ENCODE measurements around the gene KIAA0408. TPM values are rescaled to one million over a fixed set of nuclear protein-coding genes. Genes with fewer than 3 reads are reported as not detected.

KIAA0408 gene
- total RNA-seq, 6 donors from 2014 or later = 6.4 to 80.5 (median 32.2) TPM

- peaks cover 0 to 4% (median 2%) of the 10 kb centered on the region in 4 donors for H3K4me1 ChIP-seq
- DNase-seq (peak in 1 of 2 donors; percentile 83), ATAC-seq (ENCODE audit: low FRiP score in 2 of 2) (peak in 1 of 2 donors; percentile 17)
- H3K9me3 ChIP-seq = no peaks in the 10 kb centered on the region
- no peak overlapping the region for H3K27ac ChIP-seq
- no peak for TF ChIP-seq POLR2AphosphoS5 (IDR thresholded peaks at IDR 0.05)
- TF ChIP-seq CTCF (IDR thresholded peaks at IDR 0.05) = no peak
- no peak for TF ChIP-seq POLR2A (IDR thresholded peaks at IDR 0.05)
- no peak for TF ChIP-seq EP300 (IDR thresholded peaks at IDR 0.05)
- peaks cover 0 to 2% (median 0%) of the 10 kb centered on the region in 4 donors for H3K36me3 ChIP-seq
- H3K27me3 ChIP-seq = no peaks in the 10 kb centered on the region
- H3K4me3 ChIP-seq = no peak overlapping the region
- WGBS, 2 donors = 94 to 98% methylated on average over 73 to 87 of the region's 87 CpGs
These were observed 16.1 kb upstream of the KIAA0408 start for GRCh38 chr6:127475135-127475822.

- 48 to 51% methylated on average over 5 of the region's 5 CpGs for WGBS, 2 donors
- no peak for ATAC-seq (ENCODE audit: low FRiP score in 2 of 2)
- H3K27ac ChIP-seq = no peak overlapping the region
These were observed 12.4 kb upstream of the KIAA0408 start for GRCh38 chr6:127471379-127472255.

GRCh38 chr6:127468936-127469335 lies 9.7 kb upstream of the KIAA0408 start:
- Histone ChIP-seq H3K36me3 (no peaks in the 10 kb centered on the region), H3K27ac (no peak overlapping the region), H3K4me3 (no peak overlapping the region), H3K4me1 (peaks cover 4 to 10% (median 6%) of the 10 kb centered on the region in 4 donors), H3K9me3 (no peaks in the 10 kb centered on the region), H3K27me3 (no peaks in the 10 kb centered on the region)
- ATAC-seq (ENCODE audit: low FRiP score in 2 of 2) (no peak), DNase-seq (no peak)
- TF ChIP-seq POLR2A (IDR thresholded peaks at IDR 0.05) = no peak
- TF ChIP-seq POLR2AphosphoS5 (IDR thresholded peaks at IDR 0.05) = no peak
- TF ChIP-seq EP300 (IDR thresholded peaks at IDR 0.05) = no peak
- no peak for TF ChIP-seq CTCF (IDR thresholded peaks at IDR 0.05)
- 72 to 76% methylated on average over 2 of the region's 2 CpGs for WGBS, 2 donors

More at GRCh38 chr6:127471379-127472255, 12.4 kb upstream of the KIAA0408 start:
- peaks cover 0 to 4% (median 2%) of the 10 kb centered on the region in 4 donors for H3K4me1 ChIP-seq
- H3K9me3 ChIP-seq = no peaks in the 10 kb centered on the region
- H3K36me3 ChIP-seq = peaks cover 0 to 2% (median 0%) of the 10 kb centered on the region in 4 donors
- no peak for DNase-seq
- TF ChIP-seq POLR2AphosphoS5 (IDR thresholded peaks at IDR 0.05) (no peak), EP300 (IDR thresholded peaks at IDR 0.05) (no peak), POLR2A (IDR thresholded peaks at IDR 0.05) (no peak), CTCF (IDR thresholded peaks at IDR 0.05) (no peak)
- H3K27me3 ChIP-seq = no peaks in the 10 kb centered on the region
- H3K4me3 ChIP-seq = no peak overlapping the region

- no peaks in the 10 kb centered on the region for H3K27me3 ChIP-seq
- H3K4me3 ChIP-seq = no peak overlapping the region
- DNase-seq (no peak), ATAC-seq (ENCODE audit: low FRiP score in 2 of 2) (no peak)
- no peak for TF ChIP-seq CTCF (IDR thresholded peaks at IDR 0.05)
- TF ChIP-seq POLR2A (IDR thresholded peaks at IDR 0.05) = no peak
- no peak for TF ChIP-seq POLR2AphosphoS5 (IDR thresholded peaks at IDR 0.05)
- no peak for TF ChIP-seq EP300 (IDR thresholded peaks at IDR 0.05)
- 79 to 88% methylated on average over 5 of the region's 5 CpGs for WGBS, 2 donors
- H3K36me3 ChIP-seq = no peaks in the 10 kb centered on the region
- H3K27ac ChIP-seq = no peak overlapping the region
- H3K4me1 ChIP-seq = peaks cover 3 to 21% (median 8%) of the 10 kb centered on the region in 4 donors
- H3K9me3 ChIP-seq = no peaks in the 10 kb centered on the region
These were observed 7.2 kb upstream of the KIAA0408 start for GRCh38 chr6:127466416-127466815.

Data from upper lobe of left lung (tissue), 6 donors.